A549 treated with Mapracorat at 1 μM for 4 hours (cell line): ENCODE data around the gene CRYBA4. TPM values are rescaled to one million over a fixed set of nuclear protein-coding genes. Genes with fewer than 3 reads are reported as not detected.

Experiments used
- total RNA-seq: library from RNA; stranded (reverse); fragments of 200-300 nt; extraction: Qiagen RNA extraction; gene quantifications from 5 replicates; pipeline ENCODE4 v1.2.3, GENCODE V29; 2022

The CRYBA4 gene
- total RNA-seq: not detected in 5 replicates

GRCh38 chr22:26621663-26622062 lies at the start of gene CRYBA4:
Gene CRYBA4 (plus strand): TSS chr22:26621963. CDS start chr22:26622597, 634 bp downstream.

GRCh38 chr22:26589845-26590736 lies 31.7 kb upstream of the CRYBA4 start, which contains the start of gene TPST2:
Gene TPST2 (minus strand): TSS chr22:26590132. CDS start chr22:26541630, 48,502 bp downstream.

GRCh38 chr22:26617271-26618199 lies 4.2 kb upstream of the CRYBA4 start, which contains the start of gene CRYBB1:
Gene CRYBB1 (minus strand): TSS chr22:26618027. CDS start chr22:26616319, 1,708 bp downstream.

GRCh38 chr22:26656891-26657851 lies 35.4 kb downstream of the CRYBA4 start, which contains the start of gene MIAT:
Gene MIAT (plus strand): TSS chr22:26657588.

Other genes with a start within 250 kb of the CRYBA4 start
- 0.97 to 1.2 TPM (median 1.0 TPM) in 5 replicates for gene ASPHD2, start 192.7 kb upstream of the CRYBA4 start, total RNA-seq
- gene HPS4, start 138.2 kb upstream of the CRYBA4 start, total RNA-seq: 14.8 to 16.0 TPM (median 15.4 TPM) in 5 replicates
- 17.7 to 19.8 TPM (median 19.0 TPM) in 5 replicates for gene SRRD, start 138.1 kb upstream of the CRYBA4 start, total RNA-seq
- gene TFIP11, start 109.5 kb upstream of the CRYBA4 start, total RNA-seq: 19.3 to 22.8 TPM (median 19.7 TPM) in 5 replicates
- gene TPST2, start 31.8 kb upstream of the CRYBA4 start, total RNA-seq: 8.7 to 11.7 TPM (median 10.0 TPM) in 5 replicates
- not detected in 5 replicates for gene CRYBB1, start 3.9 kb upstream of the CRYBA4 start, total RNA-seq
- gene MIAT, start 35.6 kb downstream of the CRYBA4 start, total RNA-seq: 0.16 to 0.44 TPM (median 0.27 TPM) in 5 replicates